Subcutaneous abdominal adipose tissue (tissue), 5 donors: ENCODE measurements around the gene SRGAP2.
"Not testable (repeated sequence)": the region's sequence is repeated elsewhere in the genome, so short reads cannot be mapped to it uniquely, and the experiment has no call there.

Experiments used
- H3K27ac ChIP-seq: one replicate; pipeline ENCODE4 v1.7.0; 2013; ENCODE audit warnings: low read depth, mild to moderate bottlenecking, inconsistent platforms, low read length, moderate library complexity
- H3K27me3 ChIP-seq, 5 donors: one replicate each; pipeline ENCODE4 v1.7.0; 2013; ENCODE audit warnings: low read length in 5 of 5, inconsistent platforms in 1 of 5; ENCODE audit not compliant: control insufficient read depth in 5 of 5, insufficient read depth in 4 of 5
- H3K36me3 ChIP-seq, 5 donors: one replicate each; pipeline ENCODE4 v1.7.0; 2013; ENCODE audit warnings: low read length in 5 of 5; ENCODE audit not compliant: control insufficient read depth in 5 of 5, insufficient read depth in 5 of 5
- H3K4me1 ChIP-seq, 5 donors: one replicate each; pipeline ENCODE4 v1.7.0; 2013; ENCODE audit warnings: low read length in 5 of 5, mild to moderate bottlenecking in 3 of 5, moderate library complexity in 1 of 5; ENCODE audit not compliant: control insufficient read depth in 5 of 5, insufficient read depth in 5 of 5
- H3K4me3 ChIP-seq, 5 donors: one replicate each; pipeline ENCODE4 v1.7.0; 2013; ENCODE audit warnings: low read length in 5 of 5, low read depth in 1 of 5
- H3K9ac ChIP-seq, 5 donors: one replicate each; pipeline ENCODE4 v1.7.0; 2013; ENCODE audit warnings: low read length in 5 of 5, mild to moderate bottlenecking in 4 of 5, moderate library complexity in 3 of 5
- H3K9me3 ChIP-seq, 5 donors: one replicate each; pipeline ENCODE4 v1.7.0; 2013; ENCODE audit warnings: low read length in 5 of 5; ENCODE audit not compliant: control insufficient read depth in 5 of 5
- donor health status: healthy.
- donor health status: healthy.
- donor health status: healthy.
- donor health status: healthy.
- donor health status: healthy.

SRGAP2 gene

GRCh38 chr1:206203364-206204158, at the start of gene SRGAP2:
TSS of gene SRGAP2 (plus strand) at chr1:206203541. CDS start at chr1:206205971, 2,430 bp downstream.
- not testable (repeated sequence) for H3K36me3 ChIP-seq, H3K27ac ChIP-seq, H3K4me1 ChIP-seq, H3K27me3 ChIP-seq, H3K9ac ChIP-seq, H3K9me3 ChIP-seq
- H3K4me3 ChIP-seq: peak within 1 kb of the TSS; percentile 35 to 59 (median 48)

- H3K27me3 ChIP-seq, H3K9me3 ChIP-seq, H3K9ac ChIP-seq, H3K36me3 ChIP-seq, H3K27ac ChIP-seq, H3K4me1 ChIP-seq, H3K4me3 ChIP-seq: not testable (repeated sequence)
These were observed 35.9 kb upstream of the SRGAP2 start for GRCh38 chr1:206167350-206168029.

GRCh38 chr1:206169794-206170193, 33.5 kb upstream of the SRGAP2 start:
- not testable (repeated sequence) for H3K4me1 ChIP-seq, H3K27ac ChIP-seq, H3K9ac ChIP-seq

GRCh38 chr1:206173110-206173719, 30.1 kb upstream of the SRGAP2 start:
- not testable (repeated sequence) for H3K27ac ChIP-seq

More at GRCh38 chr1:206169794-206170193, 33.5 kb upstream of the SRGAP2 start:
- H3K4me3 ChIP-seq, H3K9me3 ChIP-seq, H3K27me3 ChIP-seq, H3K36me3 ChIP-seq: not testable (repeated sequence)

GRCh38 chr1:206174182-206174868, 29.0 kb upstream of the SRGAP2 start:
- not testable (repeated sequence) for H3K36me3 ChIP-seq, H3K27me3 ChIP-seq, H3K27ac ChIP-seq, H3K9me3 ChIP-seq, H3K9ac ChIP-seq, H3K4me3 ChIP-seq, H3K4me1 ChIP-seq

More at GRCh38 chr1:206173110-206173719, 30.1 kb upstream of the SRGAP2 start:
- not testable (repeated sequence) for H3K9me3 ChIP-seq, H3K4me3 ChIP-seq, H3K36me3 ChIP-seq, H3K4me1 ChIP-seq, H3K27me3 ChIP-seq, H3K9ac ChIP-seq

- H3K9ac ChIP-seq, H3K27ac ChIP-seq, H3K4me3 ChIP-seq, H3K36me3 ChIP-seq, H3K4me1 ChIP-seq, H3K9me3 ChIP-seq, H3K27me3 ChIP-seq: not testable (repeated sequence)
These were observed 27.8 kb upstream of the SRGAP2 start for GRCh38 chr1:206175459-206176113.

- not testable (repeated sequence) for H3K9ac ChIP-seq, H3K9me3 ChIP-seq, H3K36me3 ChIP-seq, H3K27me3 ChIP-seq, H3K4me3 ChIP-seq, H3K27ac ChIP-seq, H3K4me1 ChIP-seq
These were observed 27.2 kb upstream of the SRGAP2 start for GRCh38 chr1:206176114-206176502.

GRCh38 chr1:206178061-206178989, 25.0 kb upstream of the SRGAP2 start:
- not testable (repeated sequence) for H3K9ac ChIP-seq, H3K27ac ChIP-seq, H3K27me3 ChIP-seq, H3K4me1 ChIP-seq, H3K9me3 ChIP-seq, H3K4me3 ChIP-seq, H3K36me3 ChIP-seq

- not testable (repeated sequence) for H3K27me3 ChIP-seq, H3K4me3 ChIP-seq, H3K36me3 ChIP-seq, H3K27ac ChIP-seq, H3K9me3 ChIP-seq, H3K9ac ChIP-seq, H3K4me1 ChIP-seq
These were observed 23.7 kb upstream of the SRGAP2 start for GRCh38 chr1:206179666-206180065.
